ENCODE data around the gene PAF1. TPM values are rescaled to one million over a fixed set of nuclear protein-coding genes. Genes with fewer than 3 reads are reported as not detected.

Gene PAF1
- polyA plus RNA-seq, 2 of the 4 experiments (the other 2 are of a cell fraction): 103 to 110 TPM

DNA sequence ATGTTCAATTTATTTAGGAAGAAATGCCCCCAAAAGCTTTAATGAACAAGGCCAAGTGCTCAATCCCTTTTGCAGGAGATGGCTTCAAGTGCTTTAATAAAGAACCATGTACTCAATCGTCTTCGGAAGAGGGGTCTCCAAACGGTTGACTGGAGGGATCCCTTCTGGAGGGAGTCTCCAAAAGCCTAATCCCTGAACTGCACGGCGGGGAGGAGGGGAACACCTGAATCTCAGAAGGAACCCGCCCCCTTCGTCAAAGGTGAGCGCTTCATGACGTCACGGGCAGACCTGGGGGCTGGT lies 505 bp downstream of the PAF1 start:
- ATAC-seq (no peak; a peak in 1 of 6 replicates), DNase-seq (ENCODE audit: low read depth in 1 of 2, low spot score in 1 of 2) (peak in 1 of 2 experiments; percentile 96)
- CTCF ChIA-PET: interaction anchor here (0.9 to 21.4 kb wide), 15 partner anchors 8 to 280 kb away, joined by 3 to 457 read pairs (median 6); partner anchors contain the start of genes EID2B, PLEKHG2, RPS16 and SAMD4B

DNA sequence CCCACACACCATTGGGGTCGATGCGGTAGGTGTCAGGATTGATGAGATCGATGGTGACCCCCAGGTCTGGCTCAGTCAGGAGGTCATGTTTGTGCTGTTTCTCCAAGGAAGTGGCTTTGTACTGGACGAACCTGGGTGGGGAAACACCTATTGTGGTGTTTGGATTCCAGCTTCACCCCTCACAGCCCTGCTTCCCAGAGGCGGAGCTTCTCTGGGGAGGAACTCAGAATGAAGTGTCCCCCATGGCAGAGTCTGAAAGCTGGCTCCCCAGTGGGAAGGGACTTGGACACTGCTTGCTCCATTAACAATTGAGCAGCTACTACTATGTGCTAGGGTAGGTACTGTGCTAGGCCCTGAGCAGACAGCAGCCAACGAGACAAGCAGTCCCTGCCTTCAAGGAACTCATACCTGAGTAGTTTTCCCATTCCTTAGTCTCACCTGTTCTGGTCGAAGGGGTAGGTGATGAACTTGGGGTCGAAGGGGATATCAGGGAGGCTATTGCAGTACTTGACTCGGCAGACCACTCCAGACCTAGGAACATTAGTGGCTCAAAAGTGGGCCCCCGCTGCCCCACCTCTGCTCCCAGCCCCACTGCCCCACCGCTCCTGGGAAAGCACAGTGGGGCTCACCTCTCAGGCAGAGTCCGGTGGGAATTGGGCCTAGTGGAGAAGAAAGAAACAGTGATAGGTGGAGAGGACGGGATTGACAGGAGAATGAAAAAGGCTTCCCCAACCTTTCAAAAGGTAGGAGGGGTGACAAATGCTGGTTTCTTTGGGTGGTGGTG lies 1.1 kb downstream of the PAF1 start:
- TF ChIP-seq POLR2AphosphoS2 (conservative IDR thresholded peaks at IDR 0.05; ENCODE audit: low read length) (peak; percentile 74; the same call in 1 of the 2 replicates), FOSB (CRISPR knock-in tag; IDR thresholded peaks at IDR 0.05) (0 out of 2 replicates have a peak, but pooled peaks have one; percentile 11)
- TF ChIP-seq, protein P1, sequence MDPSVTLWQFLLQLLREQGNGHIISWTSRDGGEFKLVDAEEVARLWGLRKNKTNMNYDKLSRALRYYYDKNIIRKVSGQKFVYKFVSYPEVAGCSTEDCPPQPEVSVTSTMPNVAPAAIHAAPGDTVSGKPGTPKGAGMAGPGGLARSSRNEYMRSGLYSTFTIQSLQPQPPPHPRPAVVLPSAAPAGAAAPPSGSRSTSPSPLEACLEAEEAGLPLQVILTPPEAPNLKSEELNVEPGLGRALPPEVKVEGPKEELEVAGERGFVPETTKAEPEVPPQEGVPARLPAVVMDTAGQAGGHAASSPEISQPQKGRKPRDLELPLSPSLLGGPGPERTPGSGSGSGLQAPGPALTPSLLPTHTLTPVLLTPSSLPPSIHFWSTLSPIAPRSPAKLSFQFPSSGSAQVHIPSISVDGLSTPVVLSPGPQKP (IDR thresholded peaks at IDR 0.05; ENCODE audit: low read depth, low read length): no peak

More for the DNA sequence above, 505 bp downstream of the PAF1 start:
- FAIRE-seq: peak; percentile 23
- peak overlapping the region; percentile 89 to 90 for H3K27ac ChIP-seq
- POLR2A ChIA-PET: interaction anchor here (0.7 to 2.3 kb wide), 16 partner anchors 9 to 278 kb away, joined by 3 to 62 read pairs (median 15); partner anchors contain the start of genes PLEKHG2, RPS16, SAMD4B and TIMM50
- TF ChIP-seq SREBF2 (IDR thresholded peaks at IDR 0.05) (no peak), MAZ (IDR thresholded peaks at IDR 0.05; ENCODE audit: borderline replicate concordance, low read depth, low read length) (0 out of 2 replicates have a peak, but pooled peaks have one; percentile 3), ESRRA (IDR thresholded peaks at IDR 0.05; ENCODE audit: borderline replicate concordance, low read length) (no peak), POLR2A (IDR thresholded peaks at IDR 0.05; ENCODE audit: low read length) (no peak), JUNB (IDR thresholded peaks at IDR 0.05) (no peak), RFX5 (IDR thresholded peaks at IDR 0.05) (0 out of 2 replicates have a peak, but pooled peaks have one; percentile 40), RAD21 (conservative IDR thresholded peaks at IDR 0.05 in 1 of 2, IDR thresholded peaks at IDR 0.05 in 1 of 2) (no peak), HOXA7 (CRISPR knock-in tag; IDR thresholded peaks at IDR 0.05) (no peak), HOXB5 (CRISPR knock-in tag; IDR thresholded peaks at IDR 0.05) (no peak), PHF8 (IDR thresholded peaks at IDR 0.05; ENCODE audit: borderline replicate concordance, low read depth) (no peak), HDAC2 (IDR thresholded peaks at IDR 0.05) (no peak), FOSL2 (IDR thresholded peaks at IDR 0.05) (no peak), FOSL2 (CRISPR knock-in tag; IDR thresholded peaks at IDR 0.05) (peak; percentile 67; the same call in 1 of the 2 replicates), ZSCAN20 (CRISPR knock-in tag; IDR thresholded peaks at IDR 0.05) (no peak), NFE2L2 (conservative IDR thresholded peaks at IDR 0.05; ENCODE audit: low read length) (no peak)
- TF ChIP-seq, protein P1 (IDR thresholded peaks at IDR 0.05; ENCODE audit: low read depth, low read length): no peak
- TF ChIP-seq, protein P2, sequence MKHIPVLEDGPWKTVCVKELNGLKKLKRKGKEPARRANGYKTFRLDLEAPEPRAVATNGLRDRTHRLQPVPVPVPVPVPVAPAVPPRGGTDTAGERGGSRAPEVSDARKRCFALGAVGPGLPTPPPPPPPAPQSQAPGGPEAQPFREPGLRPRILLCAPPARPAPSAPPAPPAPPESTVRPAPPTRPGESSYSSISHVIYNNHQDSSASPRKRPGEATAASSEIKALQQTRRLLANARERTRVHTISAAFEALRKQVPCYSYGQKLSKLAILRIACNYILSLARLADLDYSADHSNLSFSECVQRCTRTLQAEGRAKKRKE (CRISPR knock-in tag; IDR thresholded peaks at IDR 0.05; ENCODE audit: low read depth): no peak
- TF ChIP-seq, protein P3, sequence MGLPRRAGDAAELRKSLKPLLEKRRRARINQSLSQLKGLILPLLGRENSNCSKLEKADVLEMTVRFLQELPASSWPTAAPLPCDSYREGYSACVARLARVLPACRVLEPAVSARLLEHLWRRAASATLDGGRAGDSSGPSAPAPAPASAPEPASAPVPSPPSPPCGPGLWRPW (IDR thresholded peaks at IDR 0.05): no peak
- TF ChIP-seq, protein P4, sequence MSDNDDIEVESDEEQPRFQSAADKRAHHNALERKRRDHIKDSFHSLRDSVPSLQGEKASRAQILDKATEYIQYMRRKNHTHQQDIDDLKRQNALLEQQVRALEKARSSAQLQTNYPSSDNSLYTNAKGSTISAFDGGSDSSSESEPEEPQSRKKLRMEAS (IDR thresholded peaks at IDR 0.05): no peak
- TF ChIP-seq, protein P5, sequence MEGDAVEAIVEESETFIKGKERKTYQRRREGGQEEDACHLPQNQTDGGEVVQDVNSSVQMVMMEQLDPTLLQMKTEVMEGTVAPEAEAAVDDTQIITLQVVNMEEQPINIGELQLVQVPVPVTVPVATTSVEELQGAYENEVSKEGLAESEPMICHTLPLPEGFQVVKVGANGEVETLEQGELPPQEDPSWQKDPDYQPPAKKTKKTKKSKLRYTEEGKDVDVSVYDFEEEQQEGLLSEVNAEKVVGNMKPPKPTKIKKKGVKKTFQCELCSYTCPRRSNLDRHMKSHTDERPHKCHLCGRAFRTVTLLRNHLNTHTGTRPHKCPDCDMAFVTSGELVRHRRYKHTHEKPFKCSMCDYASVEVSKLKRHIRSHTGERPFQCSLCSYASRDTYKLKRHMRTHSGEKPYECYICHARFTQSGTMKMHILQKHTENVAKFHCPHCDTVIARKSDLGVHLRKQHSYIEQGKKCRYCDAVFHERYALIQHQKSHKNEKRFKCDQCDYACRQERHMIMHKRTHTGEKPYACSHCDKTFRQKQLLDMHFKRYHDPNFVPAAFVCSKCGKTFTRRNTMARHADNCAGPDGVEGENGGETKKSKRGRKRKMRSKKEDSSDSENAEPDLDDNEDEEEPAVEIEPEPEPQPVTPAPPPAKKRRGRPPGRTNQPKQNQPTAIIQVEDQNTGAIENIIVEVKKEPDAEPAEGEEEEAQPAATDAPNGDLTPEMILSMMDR (IDR thresholded peaks at IDR 0.05): no peak
- TF ChIP-seq, protein P6, sequence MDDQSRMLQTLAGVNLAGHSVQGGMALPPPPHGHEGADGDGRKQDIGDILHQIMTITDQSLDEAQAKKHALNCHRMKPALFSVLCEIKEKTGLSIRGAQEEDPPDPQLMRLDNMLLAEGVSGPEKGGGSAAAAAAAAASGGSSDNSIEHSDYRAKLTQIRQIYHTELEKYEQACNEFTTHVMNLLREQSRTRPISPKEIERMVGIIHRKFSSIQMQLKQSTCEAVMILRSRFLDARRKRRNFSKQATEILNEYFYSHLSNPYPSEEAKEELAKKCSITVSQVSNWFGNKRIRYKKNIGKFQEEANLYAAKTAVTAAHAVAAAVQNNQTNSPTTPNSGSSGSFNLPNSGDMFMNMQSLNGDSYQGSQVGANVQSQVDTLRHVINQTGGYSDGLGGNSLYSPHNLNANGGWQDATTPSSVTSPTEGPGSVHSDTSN (IDR thresholded peaks at IDR 0.05): no peak
- peak overlapping the region; percentile 91 for H3K4me2 ChIP-seq
- peak overlapping the region; percentile 68 for H3K4me3 ChIP-seq
- no peaks in the 10 kb centered on the region for H3K9me3 ChIP-seq
- WGBS (ENCODE audit: missing lambda C conversion rate): under 1% methylated on average over 10 of the region's 10 CpGs
- H3K4me1 ChIP-seq: peaks cover 15% of the 10 kb centered on the region; the same call in 2 of the 3 replicates

More for the DNA sequence above, 1.1 kb downstream of the PAF1 start:
- H3K27ac ChIP-seq: peak overlapping the region; percentile 89 to 90
- 80% methylated on average over 13 of the region's 13 CpGs for WGBS (ENCODE audit: missing lambda C conversion rate)
- FAIRE-seq (peak; percentile 18), ATAC-seq (no peak), DNase-seq (ENCODE audit: low read depth in 1 of 2, low spot score in 1 of 2) (no peak)
- peak overlapping the region; percentile 68 for H3K4me3 ChIP-seq
- CTCF ChIA-PET: interaction anchor here (1.4 to 21.4 kb wide), 8 partner anchors 8 to 143 kb away, joined by 3 to 457 read pairs (median 14); partner anchors contain the start of genes EID2B, PLEKHG2 and RPS16
- H3K4me1 ChIP-seq: peaks cover 15% of the 10 kb centered on the region; the same call in 2 of the 3 replicates
- H3K9me3 ChIP-seq: no peaks in the 10 kb centered on the region
- H3K4me2 ChIP-seq: peak overlapping the region; percentile 91
- POLR2A ChIA-PET: no interaction called here
